ENCODE data around the gene TFR2. TPM values are rescaled to one million over a fixed set of nuclear protein-coding genes. Genes with fewer than 3 reads are reported as not detected.

Gene TFR2
- total and polyA plus RNA-seq, 11 donors = 0.08 to 0.59 (median 0.40) TPM; not detected in 5

- Histone ChIP-seq H3K27me3 (no peaks in the 10 kb centered on the region), H3K4me1 (peaks cover 0 to 24% (median 12%) of the 10 kb centered on the region in 12 donors), H3K4me3 (peak overlapping the region in 7 of 12 donors; percentile 69 to 90 (median 77)), H3K27ac (no peak overlapping the region), H3K36me3 (peaks cover 0 to 14% (median 0%) of the 10 kb centered on the region in 9 donors), H3K9me3 (no peaks in the 10 kb centered on the region)
- ATAC-seq = no peak
- no peak for TF ChIP-seq POLR2A (IDR thresholded peaks at IDR 0.05)
- no peak for TF ChIP-seq CTCF (IDR thresholded peaks at IDR 0.05)
- 88 to 93% (median 91%) methylated on average over 13 of the region's 13 CpGs for WGBS, 4 donors
- intact Hi-C loops (cut with DNase I) = loop anchor here in 7 of 10 donors (1.0 to 10.0 kb wide), 6 partner anchors 27 to 79 kb away; partner anchors contain the start of genes GIGYF1 (in 3 of the 7), GNB2 (in 2 of the 7), AGFG2 (in 1 of the 7) and FBXO24 (in 1 of the 7)
- DNase-seq = no peak
Measured at GRCh38 chr7:100613412-100614175, 27.8 kb downstream of the TFR2 start.

GRCh38 chr7:100612730-100613390 is 28.5 kb downstream of the TFR2 start:
- no peaks in the 10 kb centered on the region for H3K27me3 ChIP-seq
- peak overlapping the region; percentile 17 to 98 (median 92) for H3K27ac ChIP-seq
- DNase-seq (no peak), ATAC-seq (peak in 1 of 4 donors; percentile 11)
- 4 to 8% (median 5%) methylated on average over 12 to 29 of the region's 29 CpGs for WGBS, 4 donors
- intact Hi-C loops (cut with DNase I) = loop anchor here in 7 of 10 donors (1.0 to 10.0 kb wide), 8 partner anchors 26 to 79 kb away; partner anchors contain the start of genes GNB2 (in 4 of the 7), GIGYF1 (in 3 of the 7), FBXO24 (in 2 of the 7) and LRCH4 (in 2 of the 7)
- H3K9me3 ChIP-seq = no peaks in the 10 kb centered on the region
- no peak for TF ChIP-seq POLR2A (IDR thresholded peaks at IDR 0.05)
- TF ChIP-seq CTCF (IDR thresholded peaks at IDR 0.05) = peak in 1 of 12 donors; percentile 7
- peaks cover 0 to 24% (median 12%) of the 10 kb centered on the region in 12 donors for H3K4me1 ChIP-seq
- peak overlapping the region; percentile 54 to 90 (median 76) for H3K4me3 ChIP-seq
- peaks cover 0 to 14% (median 0%) of the 10 kb centered on the region in 9 donors for H3K36me3 ChIP-seq

- TF ChIP-seq CTCF (IDR thresholded peaks at IDR 0.05) (no peak), POLR2A (IDR thresholded peaks at IDR 0.05) (peak; percentile 53 to 58)
- WGBS, 4 donors = 0 to 1% (median 0%) methylated on average over 46 to 61 of the region's 61 CpGs
- intact Hi-C loops (cut with DNase I) = loop anchor here in 7 of 10 donors (1.0 to 10.0 kb wide), 7 partner anchors 25 to 80 kb away; partner anchors contain the start of genes GNB2 (in 4 of the 7), GIGYF1 (in 3 of the 7), FBXO24 (in 2 of the 7) and LRCH4 (in 2 of the 7)
- H3K27me3 ChIP-seq = no peaks in the 10 kb centered on the region
- H3K27ac ChIP-seq = peak within 1 kb of the TSS; percentile 75 to 98 (median 94)
- DNase-seq (peak; percentile 98 to 99 (median 98)), ATAC-seq (peak; percentile 96 to 98 (median 98))
- peaks cover 0 to 24% (median 12%) of the 10 kb centered on the region in 12 donors for H3K4me1 ChIP-seq
- H3K36me3 ChIP-seq = peaks cover 0 to 14% (median 0%) of the 10 kb centered on the region in 9 donors
- H3K4me3 ChIP-seq = peak within 1 kb of the TSS; percentile 54 to 90 (median 76)
- H3K9me3 ChIP-seq = no peaks in the 10 kb centered on the region
Measured at GRCh38 chr7:100611983-100612729, 29.2 kb downstream of the TFR2 start, which contains the start of gene MOSPD3. MOSPD3 (plus strand) TSS chr7:100612540; CDS start chr7:100612792, 252 bp downstream.

Data from heart left ventricle (tissue), 16 donors.